Vagina (tissue), 2 donors: ENCODE data around the gene NTM.

ENCODE experiments used
- CTCF ChIP-seq, 3 experiments: fragments of 450-650 bp in 2 of 3; fragments of 200-600 bp in 1 of 3; sonication (generic) in 1 of 3; IDR thresholded peaks; one replicate each; pipeline ENCODE4 v1.5.1; 2017 to 2019; ENCODE audit warnings: antibody characterized with exemption in 3 of 3, mild to moderate bottlenecking in 2 of 3, moderate library complexity in 2 of 3
- POLR2AphosphoS5 ChIP-seq, 2 donors: sonication (generic); formaldehyde crosslinking; IDR thresholded peaks; one replicate each; pipeline ENCODE4 v1.9.0; 2017; ENCODE audit warnings: antibody characterized with exemption in 2 of 2, mild to moderate bottlenecking in 2 of 2, low read depth in 1 of 2; ENCODE audit not compliant: insufficient read depth in 1 of 2

- TF ChIP-seq POLR2AphosphoS5 (IDR thresholded peaks at IDR 0.05; ENCODE audit: insufficient read depth in 1 of 2, low read depth in 1 of 2) (no peak), CTCF (IDR thresholded peaks at IDR 0.05) (no peak)
These were observed 698.1 kb downstream of the NTM start for GRCh38 chr11:132068556-132068955.
